ENCODE data around the gene NGF. TPM values are rescaled to one million over a fixed set of nuclear protein-coding genes. Genes with fewer than 3 reads are reported as not detected.

Gene NGF
- total and polyA plus RNA-seq, 2 of the 8 experiments (the other 6 are each of a cell fraction or from before 2014, with no cell fraction given): 1.6 TPM; not detected in 1

- Histone ChIP-seq H4K91ac (replicated peaks; ENCODE audit: insufficient read length, low read length) (no peak overlapping the region), H3K27ac (ENCODE audit: low read depth, low read length) (no peak overlapping the region), H3K79me2 (ENCODE audit: control insufficient read depth in 1 of 2, insufficient read depth in 2 of 2, low read length in 2 of 2) (no peaks in the 10 kb centered on the region), H4K5ac (ENCODE audit: insufficient read length, low read depth, low read length) (no peak overlapping the region), H3K79me1 (ENCODE audit: low read depth, low read length) (no peaks in the 10 kb centered on the region), H4K8ac (ENCODE audit: extremely low read depth, insufficient read depth, low read length) (no peak overlapping the region), H2BK12ac (ENCODE audit: low read depth, low read length) (no peak overlapping the region), H3K9me3 (ENCODE audit: insufficient read depth in 2 of 2, low read depth in 1 of 2, low read length in 1 of 2) (no peaks in the 10 kb centered on the region; a peak in 1 of 4 replicates), H3K9ac (replicated peaks in 1 of 4; ENCODE audit: extremely low read depth in 1 of 4, low read depth in 3 of 4, low read length in 3 of 4) (no peak overlapping the region), H3K36me3 (ENCODE audit: control insufficient read depth in 2 of 4, insufficient read depth in 4 of 4, low read length in 3 of 4) (no peaks in the 10 kb centered on the region), H3K4me2 (ENCODE audit: insufficient read depth in 1 of 2, low read depth in 2 of 2, low read length in 2 of 2) (no peak overlapping the region), H3K27me3 (replicated peaks in 1 of 4; ENCODE audit: control insufficient read depth in 3 of 4, extremely low read depth in 1 of 4, insufficient read depth in 3 of 4, low read length in 3 of 4) (no peaks in the 10 kb centered on the region; a peak in 1 of 7 replicates), H3K4me3 (ENCODE audit: extremely low read depth in 1 of 4, insufficient read depth in 2 of 4, low read depth in 3 of 4, low read length in 4 of 4) (no peak overlapping the region), H3K23me2 (ENCODE audit: low read depth, low read length) (no peaks in the 10 kb centered on the region), H3K14ac (ENCODE audit: insufficient read length) (no peak overlapping the region), H4K20me1 (replicated peaks in 1 of 2; ENCODE audit: control insufficient read depth in 1 of 2, insufficient read depth in 2 of 2, low read length in 2 of 2) (no peaks in the 10 kb centered on the region), H3K56ac (replicated peaks; ENCODE audit: insufficient read length, low read depth, low read length) (no peak overlapping the region), H2BK120ac (replicated peaks; ENCODE audit: low read depth, low read length) (no peak overlapping the region), H2BK15ac (ENCODE audit: low read length) (no peak overlapping the region), H2AFZ (ENCODE audit: low read length) (no peak overlapping the region), H3K23ac (ENCODE audit: insufficient read length) (no peak overlapping the region), H2AK5ac (ENCODE audit: low read depth, low read length) (no peak overlapping the region), H2BK20ac (ENCODE audit: low read length) (no peak overlapping the region), H3K4ac (replicated peaks; ENCODE audit: insufficient read length, low read depth, low read length) (no peak overlapping the region), H3K18ac (ENCODE audit: extremely low read depth, low read length) (no peak overlapping the region), H3K4me1 (replicated peaks in 1 of 4; ENCODE audit: control insufficient read depth in 3 of 4, insufficient read depth in 4 of 4, low read length in 3 of 4) (peaks cover 0 to 3% (median 0%) of the 10 kb centered on the region in 4 experiments; a peak in 2 of 7 replicates), H2BK5ac (ENCODE audit: low read depth, low read length) (no peak overlapping the region)
- no peak for DNase-seq (ENCODE audit: low read depth in 1 of 2, low spot score in 2 of 2)
- ChIA-PET POLR2A (ENCODE audit: partially characterized antibody) (no interaction called here), CTCF (ENCODE audit: partially characterized antibody) (interaction anchor here (1.0 to 1.7 kb wide), 2 partner anchors 9 to 11 kb away, joined by 4 to 10 read pairs; no protein-coding TSS in a partner anchor)
- no peak for FAIRE-seq
- WGBS, 2 experiments (ENCODE audit: extremely low coverage in 1 of 2, insufficient coverage in 1 of 2, insufficient read length in 1 of 2, insufficient replicate concordance in 2 of 2, low coverage in 1 of 2, low lambda C conversion rate in 2 of 2, missing lambda C conversion rate in 1 of 2): 92% methylated on average over 6 of the region's 6 CpGs; no CpG with 5 or more reads in 1 of the 2 experiments
- TF ChIP-seq RNF2 (IDR thresholded peaks at IDR 0.05; ENCODE audit: borderline replicate concordance, low read depth, low read length, missing control alignments, poor library complexity, severe bottlenecking) (no peak), NRF1 (IDR thresholded peaks at IDR 0.05; ENCODE audit: low read depth, low read length) (no peak), SUZ12 (IDR thresholded peaks at IDR 0.05; ENCODE audit: low read length) (no peak), EP300 (IDR thresholded peaks at IDR 0.05; ENCODE audit: borderline replicate concordance in 1 of 2, low read depth in 2 of 2, low read length in 2 of 2) (no peak), BRCA1 (IDR thresholded peaks at IDR 0.05; ENCODE audit: low read depth, low read length) (no peak), RXRA (IDR thresholded peaks at IDR 0.05; ENCODE audit: insufficient read depth, low read depth, low read length) (no peak), KDM1A (IDR thresholded peaks at IDR 0.05; ENCODE audit: borderline replicate concordance, low read length) (no peak), BCL11A (IDR thresholded peaks at IDR 0.05; ENCODE audit: low read depth in 2 of 2, low read length in 2 of 2) (no peak), PHF8 (conservative IDR thresholded peaks at IDR 0.05; ENCODE audit: low read depth, low read length) (no peak), BACH1 (IDR thresholded peaks at IDR 0.05; ENCODE audit: low read length) (no peak), CHD1 (IDR thresholded peaks at IDR 0.05; ENCODE audit: low read depth, low read length) (no peak), SIN3A (conservative IDR thresholded peaks at IDR 0.05 in 1 of 2, IDR thresholded peaks at IDR 0.05 in 1 of 2; ENCODE audit: low read depth in 1 of 2, low read length in 2 of 2) (no peak), POLR2AphosphoS5 (IDR thresholded peaks at IDR 0.05; ENCODE audit: low read depth, low read length) (no peak), CBX8 (IDR thresholded peaks at IDR 0.05; ENCODE audit: borderline replicate concordance, low read depth, low read length) (no peak)
These were observed 53.8 kb downstream of the NGF start for GRCh38 chr1:115284209-115284608.

All from H1 (cell line).